ENCODE data around the gene PTPRA.
"Not testable (repeated sequence)": the region's sequence is repeated elsewhere in the genome, so short reads cannot be mapped to it uniquely, and the experiment has no call there.

The PTPRA gene

GRCh38 chr20:3003416-3003815 is 130.1 kb downstream of the PTPRA start:
- DNase-seq (ENCODE audit: low spot score), result no peak

- no peak for DNase-seq (ENCODE audit: low spot score)
Measured at GRCh38 chr20:3010985-3011723, 137.9 kb downstream of the PTPRA start.

GRCh38 chr20:3011752-3012151 is 138.5 kb downstream of the PTPRA start:
- no peak for DNase-seq (ENCODE audit: low spot score)

GRCh38 chr20:3013771-3014170 is 140.5 kb downstream of the PTPRA start:
- DNase-seq (ENCODE audit: low spot score), result no peak

- DNase-seq (ENCODE audit: low spot score), result no peak
Measured at GRCh38 chr20:3014179-3014578, 140.9 kb downstream of the PTPRA start.

- DNase-seq (ENCODE audit: low spot score), result no peak
Measured at GRCh38 chr20:3014662-3015061, 141.4 kb downstream of the PTPRA start.

- not testable (repeated sequence) for DNase-seq (ENCODE audit: low spot score)
Measured at GRCh38 chr20:3015302-3015701, 142.0 kb downstream of the PTPRA start.

GRCh38 chr20:3021327-3021726 is 148.0 kb downstream of the PTPRA start:
- DNase-seq (ENCODE audit: low spot score), result no peak

- no peak for DNase-seq (ENCODE audit: low spot score)
Measured at GRCh38 chr20:3021777-3022176, 148.5 kb downstream of the PTPRA start.

- DNase-seq (ENCODE audit: low spot score), result not testable (repeated sequence)
Measured at GRCh38 chr20:3022559-3023490, 149.5 kb downstream of the PTPRA start.

GRCh38 chr20:3027987-3028386 is 154.7 kb downstream of the PTPRA start:
- DNase-seq (ENCODE audit: low spot score), result no peak

- DNase-seq (ENCODE audit: low spot score), result no peak
Measured at GRCh38 chr20:3031524-3032147, 158.4 kb downstream of the PTPRA start.

- DNase-seq (ENCODE audit: low spot score), result no peak
Measured at GRCh38 chr20:3032624-3033023, 159.3 kb downstream of the PTPRA start.

GRCh38 chr20:3037654-3038053 is 164.4 kb downstream of the PTPRA start:
- no peak for DNase-seq (ENCODE audit: low spot score)

- no peak for DNase-seq (ENCODE audit: low spot score)
Measured at GRCh38 chr20:3038454-3038853, 165.2 kb downstream of the PTPRA start.

- DNase-seq (ENCODE audit: low spot score), result no peak
Measured at GRCh38 chr20:3039426-3039825, 166.1 kb downstream of the PTPRA start.

- no peak for DNase-seq (ENCODE audit: low spot score)
Measured at GRCh38 chr20:3040086-3040485, 166.8 kb downstream of the PTPRA start.

GRCh38 chr20:3041854-3042409 is 168.7 kb downstream of the PTPRA start:
- no peak for DNase-seq (ENCODE audit: low spot score)

- no peak for DNase-seq (ENCODE audit: low spot score)
Measured at GRCh38 chr20:3042625-3043024, 169.3 kb downstream of the PTPRA start.

- DNase-seq (ENCODE audit: low spot score), result no peak
Measured at GRCh38 chr20:3043322-3043721, 170.0 kb downstream of the PTPRA start, which contains the start of gene GNRH2. GNRH2 (plus strand) TSS chr20:3043622; CDS start chr20:3044415, 793 bp downstream.

GRCh38 chr20:3044336-3044965 is 171.2 kb downstream of the PTPRA start:
- no peak for DNase-seq (ENCODE audit: low spot score)

All from CD4-positive, alpha-beta T cell treated with Interleukin-2 at 100 ng/mL for 4 hours (primary cell).